ENCODE results near the gene ATPAF2. TPM values are rescaled to one million over a fixed set of nuclear protein-coding genes. Genes with fewer than 3 reads are reported as not detected.

Gene ATPAF2
- total and polyA plus RNA-seq, 2 experiments from 2014 or later, result 24.3 to 25.7 TPM

GRCh38 chr17:18027280-18027679, 11.7 kb downstream of the ATPAF2 start:
- no peak overlapping the region for H3K4me3 Mint-ChIP-seq
- peaks cover 2% of the 10 kb centered on the region for H3K27me3 Mint-ChIP-seq (ENCODE audit: insufficient read depth, low read depth, poor library complexity)
- no peak for DNase-seq (ENCODE audit: low spot score)
- Histone ChIP-seq H3K79me2 (replicated peaks; ENCODE audit: insufficient read depth) (peaks cover 3% of the 10 kb centered on the region; the same call in 1 of the 2 replicates), H2AFZ (no peak overlapping the region), H3K27me3 (ENCODE audit: insufficient read depth) (no peaks in the 10 kb centered on the region), H3K27ac (ENCODE audit: low read depth) (no peak overlapping the region), H3K4me3 (no peak overlapping the region), H3K4me2 (no peak overlapping the region), H4K20me1 (replicated peaks; ENCODE audit: insufficient read depth) (no peaks in the 10 kb centered on the region), H3K9me2 (ENCODE audit: insufficient read depth) (no peaks in the 10 kb centered on the region), H3K4me1 (ENCODE audit: insufficient read depth) (no peaks in the 10 kb centered on the region), H3K36me3 (ENCODE audit: insufficient read depth) (no peaks in the 10 kb centered on the region), H3F3A (replicated peaks; ENCODE audit: low read depth) (no peaks in the 10 kb centered on the region)
- no peaks in the 10 kb centered on the region for H3K36me3 Mint-ChIP-seq (ENCODE audit: low read depth)
- H3K27ac Mint-ChIP-seq, result no peak overlapping the region
- TF ChIP-seq REST (IDR thresholded peaks at IDR 0.05; ENCODE audit: unreplicated experiment), result no peak
- TF ChIP-seq STAT1 (IDR thresholded peaks at IDR 0.05; ENCODE audit: unreplicated experiment), result no peak
- TF ChIP-seq, protein P1, sequence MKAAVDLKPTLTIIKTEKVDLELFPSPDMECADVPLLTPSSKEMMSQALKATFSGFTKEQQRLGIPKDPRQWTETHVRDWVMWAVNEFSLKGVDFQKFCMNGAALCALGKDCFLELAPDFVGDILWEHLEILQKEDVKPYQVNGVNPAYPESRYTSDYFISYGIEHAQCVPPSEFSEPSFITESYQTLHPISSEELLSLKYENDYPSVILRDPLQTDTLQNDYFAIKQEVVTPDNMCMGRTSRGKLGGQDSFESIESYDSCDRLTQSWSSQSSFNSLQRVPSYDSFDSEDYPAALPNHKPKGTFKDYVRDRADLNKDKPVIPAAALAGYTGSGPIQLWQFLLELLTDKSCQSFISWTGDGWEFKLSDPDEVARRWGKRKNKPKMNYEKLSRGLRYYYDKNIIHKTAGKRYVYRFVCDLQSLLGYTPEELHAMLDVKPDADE (IDR thresholded peaks at IDR 0.05), result no peak
- no peak for TF ChIP-seq ZNF114 (CRISPR knock-in tag; IDR thresholded peaks at IDR 0.05)
- TF ChIP-seq ZNF462 (CRISPR knock-in tag; IDR thresholded peaks at IDR 0.05), result no peak
- TF ChIP-seq CREB1 (CRISPR knock-in tag; IDR thresholded peaks at IDR 0.05; ENCODE audit: low read depth), result no peak
- no peak for TF ChIP-seq NANOG (IDR thresholded peaks at IDR 0.05; ENCODE audit: borderline replicate concordance)
- no peaks in the 10 kb centered on the region for H3K4me1 Mint-ChIP-seq
- no peaks in the 10 kb centered on the region for H3K9me3 Mint-ChIP-seq
- no peak for ATAC-seq
